Large intestine (tissue), 3 donors: ENCODE results near the gene PGM5. TPM values are rescaled to one million over a fixed set of nuclear protein-coding genes. Genes with fewer than 3 reads are reported as not detected.
A peak's percentile ranks its signal among the peaks of the same experiment; 100 is the strongest.

Experiments
- DNase-seq, 2 donors: peaks; one replicate each; pipeline versions ENCODE4 v3.0.0 to v3.0.0-alpha.2; 2013
- H3K27ac ChIP-seq: one replicate; pipeline ENCODE4 v1.5.1; 2013; ENCODE audit warnings: low read length
- H3K27me3 ChIP-seq: 2 replicates; pipeline ENCODE4 v1.6.1; 2013; ENCODE audit warnings: low read length; ENCODE audit not compliant: control insufficient read depth, insufficient read depth
- H3K36me3 ChIP-seq: 2 replicates; pipeline ENCODE4 v1.6.1; 2013; ENCODE audit warnings: low read length; ENCODE audit not compliant: control insufficient read depth, insufficient read depth
- H3K4me1 ChIP-seq: one replicate; pipeline ENCODE4 v1.6.1; 2013; ENCODE audit warnings: low read length; ENCODE audit not compliant: control insufficient read depth, insufficient read depth
- H3K4me3 ChIP-seq: one replicate; pipeline ENCODE4 v1.5.1; 2013; ENCODE audit warnings: low read length
- H3K9me3 ChIP-seq: one replicate; pipeline ENCODE4 v1.6.1; 2013; ENCODE audit warnings: mild to moderate bottlenecking, low read depth, low read length, moderate library complexity; ENCODE audit not compliant: control insufficient read depth
- WGBS: methylation state at CpG from one replicate; pipeline ENCODE4 v1.1.5; 2013; ENCODE audit warnings: low lambda C conversion rate; ENCODE audit not compliant: insufficient coverage; 5-methylcytosine and 5-hydroxymethylcytosine counted together
- polyA plus RNA-seq: library from polyadenylated mRNA; unstranded; fragments of 120-200 nt; gene quantifications from one replicate; pipeline ENCODE4 v1.2.1, GENCODE V29; 2013

The PGM5 gene
- polyA plus RNA-seq, 1 donor = 26.4 TPM

- peaks cover 9% of the 10 kb centered on the region for H3K27me3 ChIP-seq
- no peak overlapping the region for H3K27ac ChIP-seq
- no peaks in the 10 kb centered on the region for H3K4me1 ChIP-seq
- H3K36me3 ChIP-seq = no peaks in the 10 kb centered on the region
- WGBS = 80% methylated on average over 1 of the region's 6 CpGs
- H3K9me3 ChIP-seq = no peaks in the 10 kb centered on the region
- H3K4me3 ChIP-seq = no peak overlapping the region
- no peak for DNase-seq
Observed at GRCh38 chr9:68492806-68493205, 136.4 kb downstream of the PGM5 start.

- Histone ChIP-seq H3K4me1 (no peaks in the 10 kb centered on the region), H3K4me3 (no peak overlapping the region), H3K9me3 (no peaks in the 10 kb centered on the region), H3K36me3 (no peaks in the 10 kb centered on the region), H3K27me3 (peaks cover 10% of the 10 kb centered on the region), H3K27ac (no peak overlapping the region)
- DNase-seq = no peak
Observed at GRCh38 chr9:68493541-68493940, 137.1 kb downstream of the PGM5 start.

- Histone ChIP-seq H3K4me3 (no peak overlapping the region), H3K27me3 (peaks cover 12% of the 10 kb centered on the region), H3K36me3 (no peaks in the 10 kb centered on the region), H3K9me3 (no peaks in the 10 kb centered on the region), H3K27ac (no peak overlapping the region), H3K4me1 (no peaks in the 10 kb centered on the region)
- no peak for DNase-seq
- no CpG with 5 or more reads among the region's 3 CpGs for WGBS
Observed at GRCh38 chr9:68493958-68494577, 137.7 kb downstream of the PGM5 start.

GRCh38 chr9:68495247-68495646, 138.8 kb downstream of the PGM5 start:
- WGBS = no CpG with 5 or more reads among the region's 1 CpG
- H3K4me3 ChIP-seq = no peak overlapping the region
- no peak overlapping the region for H3K27ac ChIP-seq
- H3K9me3 ChIP-seq = no peaks in the 10 kb centered on the region
- H3K4me1 ChIP-seq = no peaks in the 10 kb centered on the region
- no peak for DNase-seq
- H3K36me3 ChIP-seq = no peaks in the 10 kb centered on the region
- peaks cover 13% of the 10 kb centered on the region for H3K27me3 ChIP-seq

GRCh38 chr9:68496356-68496755, 139.9 kb downstream of the PGM5 start:
- no peak overlapping the region for H3K4me3 ChIP-seq
- no peaks in the 10 kb centered on the region for H3K4me1 ChIP-seq
- peaks cover 13% of the 10 kb centered on the region for H3K27me3 ChIP-seq
- no peaks in the 10 kb centered on the region for H3K36me3 ChIP-seq
- no peaks in the 10 kb centered on the region for H3K9me3 ChIP-seq
- DNase-seq = no peak
- H3K27ac ChIP-seq = no peak overlapping the region

GRCh38 chr9:68497629-68498028, 141.2 kb downstream of the PGM5 start:
- Histone ChIP-seq H3K27me3 (peaks cover 8% of the 10 kb centered on the region), H3K36me3 (no peaks in the 10 kb centered on the region), H3K4me1 (no peaks in the 10 kb centered on the region), H3K9me3 (no peaks in the 10 kb centered on the region), H3K4me3 (no peak overlapping the region), H3K27ac (no peak overlapping the region)
- DNase-seq = no peak
- no CpG with 5 or more reads among the region's 1 CpG for WGBS

- no peak for DNase-seq
- H3K27me3 ChIP-seq = peaks cover 6% of the 10 kb centered on the region
- H3K4me3 ChIP-seq = no peak overlapping the region
- H3K36me3 ChIP-seq = no peaks in the 10 kb centered on the region
- H3K27ac ChIP-seq = no peak overlapping the region
- no peaks in the 10 kb centered on the region for H3K4me1 ChIP-seq
- no CpG with 5 or more reads among the region's 2 CpGs for WGBS
- H3K9me3 ChIP-seq = no peaks in the 10 kb centered on the region
Observed at GRCh38 chr9:68498816-68499215, 142.4 kb downstream of the PGM5 start.

GRCh38 chr9:68500457-68501381, 144.3 kb downstream of the PGM5 start:
- Histone ChIP-seq H3K36me3 (no peaks in the 10 kb centered on the region), H3K9me3 (no peaks in the 10 kb centered on the region), H3K27ac (peak overlapping the region; percentile 33), H3K4me3 (no peak overlapping the region), H3K4me1 (no peaks in the 10 kb centered on the region), H3K27me3 (peaks cover 4% of the 10 kb centered on the region)
- 65% methylated on average over 4 of the region's 9 CpGs for WGBS
- no peak for DNase-seq

GRCh38 chr9:68502279-68502678, 145.9 kb downstream of the PGM5 start:
- no peak for DNase-seq
- no peak overlapping the region for H3K27ac ChIP-seq
- no peak overlapping the region for H3K4me3 ChIP-seq
- WGBS = no CpG with 5 or more reads among the region's 4 CpGs
- no peaks in the 10 kb centered on the region for H3K9me3 ChIP-seq
- H3K36me3 ChIP-seq = no peaks in the 10 kb centered on the region
- no peaks in the 10 kb centered on the region for H3K4me1 ChIP-seq
- H3K27me3 ChIP-seq = peaks cover 4% of the 10 kb centered on the region

GRCh38 chr9:68505681-68506409, 149.4 kb downstream of the PGM5 start:
- Histone ChIP-seq H3K4me1 (no peaks in the 10 kb centered on the region), H3K9me3 (no peaks in the 10 kb centered on the region)
- 67% methylated on average over 2 of the region's 4 CpGs for WGBS

More at GRCh38 chr9:68505681-68506409, 149.4 kb downstream of the PGM5 start:
- H3K4me3 ChIP-seq = no peak overlapping the region
- DNase-seq = peak in 1 of 2 donors; percentile 33
- no peaks in the 10 kb centered on the region for H3K36me3 ChIP-seq
- no peak overlapping the region for H3K27ac ChIP-seq
- no peaks in the 10 kb centered on the region for H3K27me3 ChIP-seq
